Tongue (tissue), 2 donors: ENCODE data around the gene ACCS. TPM values are rescaled to one million over a fixed set of nuclear protein-coding genes. Genes with fewer than 3 reads are reported as not detected.

Experiments used
- DNase-seq: peaks from one replicate; pipeline ENCODE4 v3.0.0-alpha.2; 2015
- total RNA-seq: library from RNA; depleted of rRNA; stranded (reverse); fragments of >200 nt; gene quantifications from one replicate; pipeline ENCODE4 v1.2.3, GENCODE V29; 2014

ACCS gene
- total RNA-seq, 1 donor from 2014 or later = 17.6 TPM

DNA sequence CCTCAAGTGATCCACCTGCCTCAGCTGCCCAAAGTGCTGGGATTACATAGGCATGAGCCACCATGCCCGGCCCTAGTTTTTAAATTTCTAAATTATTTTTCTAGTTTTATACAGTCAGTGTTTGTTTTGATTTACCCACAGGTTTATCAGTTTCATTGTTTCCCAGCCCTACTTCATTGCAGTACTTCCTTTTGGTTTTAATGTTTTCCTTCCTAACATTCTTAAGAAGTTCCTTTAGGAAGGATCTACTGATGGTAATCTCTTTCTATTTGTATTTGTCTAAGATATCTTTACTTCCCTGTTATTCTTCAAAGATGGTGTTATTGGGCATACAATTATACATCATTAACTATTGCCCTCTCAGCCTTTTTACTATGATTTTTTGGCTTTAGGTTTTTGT is 24.5 kb downstream of the ACCS start:
- no peak for DNase-seq

DNA sequence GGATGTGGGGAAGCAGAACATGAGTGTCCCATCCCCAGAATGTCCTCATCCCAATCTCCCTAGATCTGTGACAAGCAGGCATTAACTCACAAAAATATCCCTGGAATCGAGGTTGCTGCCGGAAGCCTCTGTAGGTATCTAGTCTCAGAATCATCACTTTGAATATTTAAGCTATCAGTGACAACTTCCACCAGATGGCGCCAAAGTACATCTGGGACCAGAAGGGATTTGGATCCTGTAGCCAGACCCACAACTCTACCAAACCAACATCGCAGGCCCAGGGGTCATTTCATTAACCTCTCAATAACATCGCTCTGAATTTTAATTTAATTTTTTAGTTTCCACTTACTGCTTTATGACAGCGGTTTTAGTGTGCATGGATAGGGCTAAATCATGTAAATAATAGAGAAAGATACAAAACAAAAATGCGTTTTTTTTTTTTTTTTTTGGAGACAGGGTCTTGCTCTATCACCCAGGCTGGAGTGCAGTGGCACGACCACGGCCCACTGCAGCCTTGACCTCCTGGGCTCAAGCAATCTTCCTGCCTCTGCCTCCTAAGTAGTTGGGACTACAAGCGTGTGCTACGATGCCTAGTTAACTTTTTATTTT is 28.3 kb downstream of the ACCS start:
- peak; percentile 94 for DNase-seq

- peak; percentile 93 for DNase-seq
Measured at GRCh38 chr11:44095506-44096359, 29.7 kb downstream of the ACCS start, which contains the start of gene EXT2. Gene EXT2 (plus strand): TSS chr11:44095678. CDS start chr11:44107713, 12,035 bp downstream.

DNA sequence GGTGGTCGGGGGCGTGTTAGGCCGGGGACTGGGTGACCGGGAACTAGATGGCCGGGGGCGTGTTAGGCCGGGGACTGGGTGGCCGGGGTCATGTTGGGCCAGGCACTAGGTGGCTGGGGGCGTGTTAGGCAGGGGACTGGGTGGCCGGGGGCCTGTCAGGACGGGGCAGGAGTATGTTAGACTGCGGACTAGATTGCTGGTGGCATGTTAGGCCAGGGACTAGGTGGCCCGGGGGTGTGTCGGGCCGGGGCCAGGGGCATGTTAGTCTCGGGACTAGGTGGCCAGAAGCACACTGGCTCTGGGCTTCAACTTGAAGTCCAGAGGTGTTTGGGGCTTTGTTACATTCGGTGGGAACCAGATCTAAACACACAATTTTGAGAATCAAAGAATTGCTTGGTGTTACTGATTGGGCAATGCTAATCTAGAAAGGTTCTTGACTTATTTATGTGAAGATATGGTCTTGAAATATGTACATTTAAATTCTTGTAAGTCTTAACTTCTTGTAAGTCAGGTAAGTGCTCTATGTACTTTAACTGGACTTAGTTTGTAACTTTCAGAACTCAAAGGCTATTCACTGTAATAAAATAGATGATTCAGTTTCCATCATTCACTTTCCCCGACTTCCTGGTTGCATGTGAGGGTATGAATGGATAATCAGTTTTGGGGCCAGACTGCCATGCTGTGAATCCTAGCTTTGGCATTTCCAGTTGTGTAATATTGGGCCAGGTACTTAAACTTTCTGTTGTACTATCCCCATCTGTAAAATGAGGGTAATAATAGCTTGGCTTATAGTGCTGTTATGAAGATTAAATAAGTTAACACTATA is 30.5 kb downstream of the ACCS start:
- no peak for DNase-seq

DNA sequence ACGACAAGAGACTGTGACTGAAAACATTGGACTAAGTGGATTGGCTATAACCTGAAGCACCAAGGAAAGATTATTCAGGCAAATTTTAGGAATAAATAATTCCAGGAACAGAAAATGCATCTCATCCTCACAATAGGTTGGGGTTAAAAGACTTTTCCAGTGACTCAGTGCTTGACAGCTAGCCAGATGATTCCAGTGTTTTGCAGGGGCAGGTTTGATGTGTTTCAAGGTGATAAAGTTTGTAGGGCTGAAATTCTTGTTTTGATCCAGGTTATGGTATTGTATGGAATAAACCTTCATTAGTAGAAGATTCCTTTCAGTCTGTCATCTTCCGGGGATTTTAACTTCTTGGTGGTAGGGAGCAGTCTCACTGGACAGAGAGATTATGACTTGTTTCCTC is 31.8 kb downstream of the ACCS start:
- no peak for DNase-seq

DNA sequence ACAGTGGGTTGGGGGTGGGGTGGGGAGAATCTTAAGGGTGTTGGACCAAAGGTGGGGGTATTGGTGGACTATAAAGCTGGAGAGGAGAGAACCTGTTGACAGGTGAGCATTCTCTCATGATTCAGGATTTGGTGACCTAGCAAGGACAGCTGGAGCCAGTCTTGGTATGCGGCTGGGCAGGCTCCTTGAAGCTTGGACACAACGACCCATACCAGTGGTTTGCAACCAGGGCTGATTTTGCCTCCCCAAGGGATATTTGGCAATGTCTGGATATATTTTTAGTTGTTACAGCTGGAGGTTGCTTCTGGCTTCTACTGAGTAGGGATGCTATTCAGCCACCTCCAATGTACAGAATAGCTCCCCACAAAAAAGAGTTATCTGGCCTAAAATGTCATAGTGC is 35.0 kb downstream of the ACCS start:
- DNase-seq = no peak

- no peak for DNase-seq
Measured at GRCh38 chr11:44104481-44105294, 38.6 kb downstream of the ACCS start.

DNA sequence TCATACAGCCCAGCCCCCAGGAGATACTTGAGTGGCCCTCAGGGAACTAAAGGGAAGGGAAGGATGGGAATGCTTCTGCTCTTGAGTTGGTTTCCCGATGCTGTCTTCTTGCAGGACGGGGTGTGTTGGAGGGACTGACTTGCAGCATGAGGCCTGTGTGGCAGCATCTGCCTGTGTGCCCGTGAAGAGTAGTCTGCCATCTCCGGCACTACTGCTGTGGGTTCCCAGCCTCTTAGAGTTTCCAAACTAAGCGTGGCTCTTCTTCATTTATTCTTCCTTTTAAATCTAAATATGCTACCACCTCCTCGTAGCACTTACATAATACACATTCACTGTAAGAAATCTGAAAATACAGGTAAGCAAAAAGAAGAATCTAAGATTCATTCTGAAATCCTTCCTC is 42.2 kb downstream of the ACCS start:
- DNase-seq = no peak

DNA sequence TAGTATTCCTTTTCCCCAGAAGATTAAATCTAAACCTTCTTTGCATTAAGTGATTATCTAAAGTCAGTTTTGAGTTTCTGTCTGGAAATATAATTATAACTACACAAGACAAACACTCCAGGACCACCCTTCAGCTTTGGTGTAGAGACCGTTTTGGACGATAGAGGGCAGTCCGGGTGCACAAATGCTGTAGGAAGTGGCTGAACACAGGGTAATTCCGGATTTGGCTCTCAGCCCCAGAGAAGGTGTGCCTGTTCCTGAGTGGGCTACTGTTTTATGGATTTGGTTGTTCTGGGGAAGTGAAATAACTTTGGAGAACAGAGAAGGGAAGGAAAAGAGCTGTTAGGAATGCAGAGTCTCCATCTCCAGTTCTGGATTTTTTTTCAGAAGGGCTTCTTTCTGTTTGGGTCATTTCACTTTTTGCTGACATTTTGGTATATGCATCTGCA is 44.2 kb downstream of the ACCS start:
- DNase-seq = peak; percentile 77

DNA sequence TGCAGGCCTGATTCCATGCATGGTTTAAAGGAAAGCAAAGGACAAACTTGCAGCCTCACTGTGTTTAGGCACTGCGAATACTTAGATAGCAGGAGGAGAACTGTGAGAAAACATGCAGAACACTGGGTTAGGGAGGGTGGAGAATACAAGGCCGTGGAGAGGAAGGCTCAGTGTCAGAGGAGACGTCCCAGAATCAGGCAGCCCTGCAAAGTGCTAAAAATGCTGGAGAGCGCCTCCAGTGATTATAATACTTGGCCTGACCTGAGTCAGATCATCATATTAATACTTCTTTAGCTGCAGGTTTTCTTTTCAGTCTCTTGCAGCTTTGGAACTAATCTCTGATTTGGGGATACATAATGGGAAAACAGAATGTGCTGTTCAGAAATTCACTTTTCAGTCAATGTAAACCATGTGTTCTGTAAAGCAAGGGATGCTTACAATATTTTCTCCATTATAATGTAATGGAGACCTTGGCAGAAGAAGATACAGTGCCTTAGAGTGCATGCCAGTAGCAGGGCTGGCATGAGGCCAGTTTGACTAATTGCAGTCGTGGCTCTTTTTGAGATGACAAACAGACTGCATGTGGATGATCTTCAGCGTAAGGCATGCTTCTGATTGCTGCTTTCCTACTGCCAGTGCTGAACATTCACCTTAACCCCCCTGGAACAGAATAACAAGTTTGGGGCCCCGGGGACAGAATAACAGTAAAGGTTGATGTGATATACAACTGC is 46.2 kb downstream of the ACCS start:
- DNase-seq = peak; percentile 88

DNA sequence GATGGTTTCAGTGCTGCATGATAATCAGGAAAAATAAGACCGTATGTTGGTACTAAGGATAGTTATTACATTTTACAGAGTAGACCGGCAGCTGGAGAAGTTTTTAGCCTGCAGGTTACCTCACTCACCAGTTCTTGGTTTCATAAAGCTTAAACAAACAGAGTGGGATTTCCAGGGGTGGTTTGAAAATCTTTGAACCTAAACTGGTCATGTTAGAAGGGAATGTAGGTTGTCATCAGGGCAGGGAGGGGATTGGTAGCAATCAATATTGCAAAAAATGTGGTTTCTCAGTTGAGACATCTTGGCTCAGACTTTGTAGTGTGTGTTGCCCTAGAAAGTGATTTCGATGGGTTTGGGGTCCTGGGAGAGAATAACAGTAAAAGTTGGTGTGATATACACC is 46.9 kb downstream of the ACCS start:
- DNase-seq = no peak

DNA sequence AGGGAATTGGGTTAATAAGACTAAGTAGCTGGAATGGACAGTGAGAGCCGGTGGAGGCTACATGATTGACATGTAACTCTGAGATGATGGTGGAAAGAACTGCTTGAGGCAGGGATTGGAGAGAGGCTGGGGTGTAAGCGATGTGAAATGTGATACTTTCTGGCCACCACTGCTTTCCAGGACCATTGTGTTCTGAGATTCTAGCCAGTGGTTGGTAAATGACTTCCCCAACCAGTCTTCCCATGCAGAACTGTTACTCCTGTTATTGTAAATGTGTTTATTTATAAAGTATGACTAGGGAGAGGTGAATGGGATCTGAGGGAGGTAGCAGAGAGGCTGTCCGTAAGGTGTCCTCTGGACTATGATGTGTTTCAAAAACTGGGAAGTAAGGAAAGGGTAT is 47.5 kb downstream of the ACCS start:
- DNase-seq = no peak

GRCh38 chr11:44116234-44116830 is 50.3 kb downstream of the ACCS start:
- no peak for DNase-seq

DNA sequence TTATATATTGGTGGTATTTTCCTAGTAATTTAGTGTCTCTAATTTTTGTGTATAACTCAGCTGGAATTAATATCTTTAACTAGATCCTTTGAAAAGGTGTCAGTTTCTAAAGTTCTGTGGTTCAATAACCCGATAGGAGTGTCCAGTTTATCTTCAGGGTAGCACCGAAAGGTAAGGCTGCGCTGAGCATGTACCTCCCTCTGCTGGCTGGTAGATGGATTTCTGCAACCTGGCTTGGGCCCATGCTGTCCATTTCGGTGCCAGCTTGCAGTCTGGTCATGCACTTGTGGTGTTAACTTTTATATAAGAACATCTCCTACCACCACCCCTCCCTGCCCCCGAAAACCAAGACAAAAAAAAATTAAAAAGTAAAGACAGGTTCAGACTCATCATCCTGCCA is 54.1 kb downstream of the ACCS start:
- DNase-seq = peak; percentile 44

DNA sequence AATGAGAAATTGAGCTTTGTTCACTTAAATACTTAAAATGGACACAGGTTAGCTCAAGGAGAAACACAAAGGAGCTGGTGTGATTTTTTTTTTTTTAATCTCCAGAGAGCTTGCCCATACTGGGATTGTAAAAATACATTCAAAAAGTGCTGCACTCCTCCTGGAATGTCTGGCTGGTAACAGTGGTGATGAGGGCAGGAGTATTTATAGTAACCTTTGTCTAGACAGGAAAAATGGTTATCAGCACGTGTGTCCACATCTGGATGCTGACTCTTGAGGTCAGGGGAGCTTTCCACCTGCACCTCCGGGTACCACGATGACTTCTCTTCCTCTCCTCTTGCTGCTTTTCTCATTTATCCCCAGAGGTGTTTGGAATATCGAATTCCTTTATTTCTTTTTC is 59.5 kb downstream of the ACCS start:
- DNase-seq = no peak

DNA sequence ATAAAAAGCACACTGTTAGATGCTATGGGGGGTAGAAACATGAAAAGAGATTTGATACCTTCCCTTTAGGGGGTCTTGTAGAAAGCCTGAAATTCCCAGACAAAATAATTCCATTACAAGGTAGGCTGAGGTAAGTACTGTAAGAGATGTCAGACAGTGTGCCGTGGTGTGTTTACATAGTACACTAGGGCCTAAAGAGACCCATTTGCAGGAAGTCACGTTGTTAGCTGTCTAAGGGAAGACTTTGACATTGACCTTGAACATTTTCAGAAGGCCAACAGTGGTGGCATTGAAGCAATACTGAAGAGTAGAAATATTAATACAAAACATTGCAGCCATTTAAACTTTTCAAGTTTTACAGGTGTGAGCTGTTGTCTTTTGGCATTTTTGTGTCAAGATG is 60.2 kb downstream of the ACCS start:
- no peak for DNase-seq

DNA sequence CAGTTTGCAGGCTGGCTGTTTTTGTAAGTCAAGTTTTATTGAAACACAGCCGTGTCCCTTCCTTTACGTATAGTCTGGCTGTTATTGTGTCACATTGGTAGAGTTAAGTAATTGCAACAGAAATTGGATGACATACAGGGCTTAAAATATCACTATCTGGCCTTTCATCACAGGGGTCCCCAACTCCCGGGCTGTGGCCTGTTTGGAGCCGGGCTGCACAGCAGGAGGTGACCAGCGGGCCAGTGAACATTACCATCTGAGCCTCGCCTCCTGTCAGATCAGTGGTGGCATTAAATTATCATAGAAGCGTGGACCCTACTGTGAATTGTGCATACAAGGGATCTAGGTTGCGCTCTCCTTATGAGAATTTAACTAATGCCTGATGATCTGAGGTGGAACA is 61.1 kb downstream of the ACCS start:
- no peak for DNase-seq

- no peak for DNase-seq
Measured at GRCh38 chr11:44128729-44129128, 62.7 kb downstream of the ACCS start.

GRCh38 chr11:44130751-44131150 is 64.7 kb downstream of the ACCS start:
- no peak for DNase-seq

- peak; percentile 71 for DNase-seq
Measured at GRCh38 chr11:44133335-44133946, 67.4 kb downstream of the ACCS start.
